ENCODE measurements around the gene PCK2.
A peak's percentile ranks its signal among the peaks of the same experiment; 100 is the strongest.

PCK2 gene

DNA sequence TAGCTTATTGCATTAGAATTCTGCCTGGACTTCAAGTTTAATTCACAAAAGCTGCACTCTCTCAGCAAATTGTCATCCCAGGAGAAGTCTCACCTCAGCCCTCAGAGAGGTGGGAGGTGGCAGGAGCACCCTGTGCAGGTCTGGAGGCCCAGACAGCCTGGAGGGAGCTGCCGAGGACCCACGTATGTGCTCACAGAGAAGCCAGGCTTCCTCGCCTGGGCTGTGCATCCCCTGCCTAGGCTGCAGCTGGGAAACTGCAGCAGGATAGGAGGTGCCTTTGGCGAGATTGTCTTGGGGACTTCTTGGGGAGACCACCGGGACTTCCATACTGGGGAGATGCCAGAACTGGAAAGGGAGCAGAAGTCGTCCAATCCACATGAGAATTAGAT is 14.0 kb upstream of the PCK2 start:
- peak overlapping the region; percentile 62; the same call in 1 of the 2 replicates for H3K27ac ChIP-seq
- TF ChIP-seq ZFX (IDR thresholded peaks at IDR 0.05) = no peak
- TF ChIP-seq, protein P1, sequence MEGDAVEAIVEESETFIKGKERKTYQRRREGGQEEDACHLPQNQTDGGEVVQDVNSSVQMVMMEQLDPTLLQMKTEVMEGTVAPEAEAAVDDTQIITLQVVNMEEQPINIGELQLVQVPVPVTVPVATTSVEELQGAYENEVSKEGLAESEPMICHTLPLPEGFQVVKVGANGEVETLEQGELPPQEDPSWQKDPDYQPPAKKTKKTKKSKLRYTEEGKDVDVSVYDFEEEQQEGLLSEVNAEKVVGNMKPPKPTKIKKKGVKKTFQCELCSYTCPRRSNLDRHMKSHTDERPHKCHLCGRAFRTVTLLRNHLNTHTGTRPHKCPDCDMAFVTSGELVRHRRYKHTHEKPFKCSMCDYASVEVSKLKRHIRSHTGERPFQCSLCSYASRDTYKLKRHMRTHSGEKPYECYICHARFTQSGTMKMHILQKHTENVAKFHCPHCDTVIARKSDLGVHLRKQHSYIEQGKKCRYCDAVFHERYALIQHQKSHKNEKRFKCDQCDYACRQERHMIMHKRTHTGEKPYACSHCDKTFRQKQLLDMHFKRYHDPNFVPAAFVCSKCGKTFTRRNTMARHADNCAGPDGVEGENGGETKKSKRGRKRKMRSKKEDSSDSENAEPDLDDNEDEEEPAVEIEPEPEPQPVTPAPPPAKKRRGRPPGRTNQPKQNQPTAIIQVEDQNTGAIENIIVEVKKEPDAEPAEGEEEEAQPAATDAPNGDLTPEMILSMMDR (conservative IDR thresholded peaks at IDR 0.05) = no peak

GRCh38 chr14:24080888-24081738 is 13.0 kb upstream of the PCK2 start:
- TF ChIP-seq ZFX (IDR thresholded peaks at IDR 0.05) = peak; percentile 68; the same call in 1 of the 2 replicates
- TF ChIP-seq, protein P1 (conservative IDR thresholded peaks at IDR 0.05) = no peak
- peak overlapping the region; percentile 62 for H3K27ac ChIP-seq

GRCh38 chr14:24081739-24082211 is 12.3 kb upstream of the PCK2 start:
- TF ChIP-seq, protein P1 (conservative IDR thresholded peaks at IDR 0.05) = no peak
- TF ChIP-seq ZFX (IDR thresholded peaks at IDR 0.05) = no peak
- peak overlapping the region; percentile 62 for H3K27ac ChIP-seq

- H3K27ac ChIP-seq = no peak overlapping the region
- TF ChIP-seq, protein P1 (conservative IDR thresholded peaks at IDR 0.05) = no peak
- no peak for TF ChIP-seq ZFX (IDR thresholded peaks at IDR 0.05)
These were observed 11.6 kb upstream of the PCK2 start for GRCh38 chr14:24082411-24083080.

GRCh38 chr14:24083462-24083861 is 10.6 kb upstream of the PCK2 start:
- H3K27ac ChIP-seq = no peak overlapping the region
- TF ChIP-seq, protein P1 (conservative IDR thresholded peaks at IDR 0.05) = no peak
- no peak for TF ChIP-seq ZFX (IDR thresholded peaks at IDR 0.05)

DNA sequence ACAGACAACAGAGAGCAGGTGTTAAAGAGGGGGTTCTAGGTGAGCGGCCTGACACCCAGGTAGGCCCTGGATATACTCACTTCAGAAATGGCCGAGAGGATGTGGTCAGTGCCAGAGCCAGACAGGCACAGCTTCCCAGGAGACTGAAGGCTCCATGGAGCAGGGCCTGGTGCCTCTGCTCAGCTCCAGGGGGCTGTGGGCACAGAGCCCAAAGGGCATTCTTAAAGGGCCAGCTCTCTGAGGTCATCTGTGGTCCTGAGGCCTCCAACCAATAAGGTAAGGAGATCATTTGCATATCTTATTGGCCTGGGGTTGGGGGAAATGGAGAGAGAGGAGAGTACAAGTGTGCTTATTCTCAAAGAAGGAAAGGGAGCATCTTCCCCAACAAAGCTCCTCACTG is 9.7 kb upstream of the PCK2 start:
- no peak overlapping the region for H3K27ac ChIP-seq
- TF ChIP-seq, protein P1 (conservative IDR thresholded peaks at IDR 0.05) = no peak
- no peak for TF ChIP-seq ZFX (IDR thresholded peaks at IDR 0.05)

- H3K27ac ChIP-seq = no peak overlapping the region
- TF ChIP-seq, protein P1 (conservative IDR thresholded peaks at IDR 0.05) = no peak
- TF ChIP-seq ZFX (IDR thresholded peaks at IDR 0.05) = no peak
These were observed 8.9 kb upstream of the PCK2 start for GRCh38 chr14:24085215-24085614.
